ENCODE measurements around the gene DNAH10. TPM values are rescaled to one million over a fixed set of nuclear protein-coding genes. Genes with fewer than 3 reads are reported as not detected.

The DNAH10 gene
- total RNA-seq, 1 donor from 2014 or later = not detected

GRCh38 chr12:123979566-123979965 lies 217.5 kb downstream of the DNAH10 start:
- DNase-seq (ENCODE audit: low spot score in 2 of 2) = no peak

GRCh38 chr12:123982269-123982668 lies 220.2 kb downstream of the DNAH10 start:
- H3K4me1 ChIP-seq = no peaks in the 10 kb centered on the region
- no peak for DNase-seq (ENCODE audit: low spot score in 2 of 2)
- no peaks in the 10 kb centered on the region for H3K27me3 ChIP-seq
- no peak overlapping the region for H3K27ac ChIP-seq
- peaks cover 0 to 2% of the 10 kb centered on the region in 2 donors for H3K36me3 ChIP-seq
- H3K4me3 ChIP-seq = no peak overlapping the region
- intact Hi-C loops (cut with DNase I) = no loop called here
- no peaks in the 10 kb centered on the region for H3K9me3 ChIP-seq
- TF ChIP-seq, protein P1, sequence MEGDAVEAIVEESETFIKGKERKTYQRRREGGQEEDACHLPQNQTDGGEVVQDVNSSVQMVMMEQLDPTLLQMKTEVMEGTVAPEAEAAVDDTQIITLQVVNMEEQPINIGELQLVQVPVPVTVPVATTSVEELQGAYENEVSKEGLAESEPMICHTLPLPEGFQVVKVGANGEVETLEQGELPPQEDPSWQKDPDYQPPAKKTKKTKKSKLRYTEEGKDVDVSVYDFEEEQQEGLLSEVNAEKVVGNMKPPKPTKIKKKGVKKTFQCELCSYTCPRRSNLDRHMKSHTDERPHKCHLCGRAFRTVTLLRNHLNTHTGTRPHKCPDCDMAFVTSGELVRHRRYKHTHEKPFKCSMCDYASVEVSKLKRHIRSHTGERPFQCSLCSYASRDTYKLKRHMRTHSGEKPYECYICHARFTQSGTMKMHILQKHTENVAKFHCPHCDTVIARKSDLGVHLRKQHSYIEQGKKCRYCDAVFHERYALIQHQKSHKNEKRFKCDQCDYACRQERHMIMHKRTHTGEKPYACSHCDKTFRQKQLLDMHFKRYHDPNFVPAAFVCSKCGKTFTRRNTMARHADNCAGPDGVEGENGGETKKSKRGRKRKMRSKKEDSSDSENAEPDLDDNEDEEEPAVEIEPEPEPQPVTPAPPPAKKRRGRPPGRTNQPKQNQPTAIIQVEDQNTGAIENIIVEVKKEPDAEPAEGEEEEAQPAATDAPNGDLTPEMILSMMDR (IDR thresholded peaks at IDR 0.05) = no peak

More at GRCh38 chr12:123979566-123979965, 217.5 kb downstream of the DNAH10 start:
- H3K27me3 ChIP-seq = no peaks in the 10 kb centered on the region
- TF ChIP-seq, protein P1 (IDR thresholded peaks at IDR 0.05) = no peak
- H3K27ac ChIP-seq = no peak overlapping the region
- H3K36me3 ChIP-seq = peaks cover 0 to 2% of the 10 kb centered on the region in 2 donors
- peaks cover 0 to 2% of the 10 kb centered on the region in 2 donors for H3K4me1 ChIP-seq
- H3K9me3 ChIP-seq = no peaks in the 10 kb centered on the region
- intact Hi-C loops (cut with DNase I) = no loop called here
- H3K4me3 ChIP-seq = no peak overlapping the region

- Histone ChIP-seq H3K27me3 (no peaks in the 10 kb centered on the region), H3K27ac (no peak overlapping the region), H3K4me1 (no peaks in the 10 kb centered on the region), H3K36me3 (peaks cover 6 to 12% of the 10 kb centered on the region in 2 donors), H3K9me3 (no peaks in the 10 kb centered on the region), H3K4me3 (no peak overlapping the region)
- no peak for DNase-seq (ENCODE audit: low spot score in 2 of 2)
- intact Hi-C loops (cut with DNase I) = loop anchor here (1.0 kb wide), 1 partner anchor 79 kb away; no protein-coding TSS in a partner anchor
- TF ChIP-seq, protein P1 (IDR thresholded peaks at IDR 0.05) = peak; percentile 39 to 69 (median 58)
These were observed 221.9 kb downstream of the DNAH10 start for GRCh38 chr12:123983822-123984485.

DNA sequence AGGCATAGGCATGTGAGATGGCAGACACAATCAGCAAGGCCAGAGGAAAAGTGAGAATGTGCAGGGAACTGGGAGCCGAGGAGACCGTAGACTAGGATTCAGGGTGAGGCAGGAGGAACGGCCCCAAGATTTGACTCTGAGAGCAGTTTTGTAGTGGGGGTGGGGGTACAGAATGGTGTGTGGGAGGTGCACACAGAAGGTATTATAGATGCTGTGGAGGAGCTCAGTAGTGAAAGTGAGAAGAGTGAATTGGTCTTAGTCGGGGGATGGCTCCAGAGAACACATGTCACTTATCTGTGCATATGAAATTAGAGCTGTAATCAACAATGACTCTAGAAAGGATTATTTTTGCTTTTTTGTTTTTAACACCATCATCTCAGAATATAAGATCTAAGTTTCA lies 222.8 kb downstream of the DNAH10 start:
- TF ChIP-seq, protein P1 (IDR thresholded peaks at IDR 0.05) = no peak
- H3K27ac ChIP-seq = no peak overlapping the region
- no peak overlapping the region for H3K4me3 ChIP-seq
- intact Hi-C loops (cut with DNase I) = loop anchor here (1.0 kb wide), 1 partner anchor 80 kb away; no protein-coding TSS in a partner anchor
- H3K4me1 ChIP-seq = no peaks in the 10 kb centered on the region
- DNase-seq (ENCODE audit: low spot score in 2 of 2) = no peak
- H3K27me3 ChIP-seq = no peaks in the 10 kb centered on the region
- no peaks in the 10 kb centered on the region for H3K9me3 ChIP-seq
- peaks cover 11 to 12% of the 10 kb centered on the region in 2 donors for H3K36me3 ChIP-seq

Other genes with a start within 250 kb of the DNAH10 start
- 1.5 TPM for gene RILPL1, start 228.6 kb upstream of the DNAH10 start, total RNA-seq
- 103 TPM for gene TMED2, start 177.7 kb upstream of the DNAH10 start, total RNA-seq
- gene DDX55, start 160.2 kb upstream of the DNAH10 start, total RNA-seq = 26.6 TPM
- 72.2 TPM for gene EIF2B1, start 128.6 kb upstream of the DNAH10 start, total RNA-seq
- 12.0 TPM for gene GTF2H3, start 128.5 kb upstream of the DNAH10 start, total RNA-seq
- gene TCTN2, start 91.2 kb upstream of the DNAH10 start, total RNA-seq = 2.7 TPM
- 17.3 TPM for gene ATP6V0A2, start 49.9 kb upstream of the DNAH10 start, total RNA-seq
- gene CCDC92, start 210.5 kb downstream of the DNAH10 start, total RNA-seq = 31.0 TPM
- 27.7 TPM for gene ZNF664, start 210.9 kb downstream of the DNAH10 start, total RNA-seq